RWPE2 (cell line): Measurements from ENCODE around the gene ZEB2.

Experiments used
- ATAC-seq: fragments of 200-7000 bp; cut with Tn5 transposase; 3 replicates; pipeline ENCODE4 v1.9.1; 2021; ENCODE audit warnings: low read depth
- DNase-seq: peaks from one replicate; pipeline ENCODE4 v3.0.0-alpha.2; 2020; ENCODE audit warnings: low spot score
- H3K27ac ChIP-seq: fragments of 450-650 bp; 2 replicates; pipeline ENCODE4 v1.5.1; 2017; ENCODE audit warnings: mild to moderate bottlenecking; ENCODE audit not compliant: poor library complexity, severe bottlenecking
- H3K27me3 ChIP-seq: fragments of 250-450 bp; sonication (Bioruptor Pico); 2 replicates; pipeline ENCODE4 v1.5.1; 2021; ENCODE audit warnings: mild to moderate bottlenecking, moderate library complexity; ENCODE audit not compliant: insufficient read depth, poor library complexity, severe bottlenecking
- H3K36me3 ChIP-seq: fragments of 250-450 bp; sonication (Bioruptor Pico); 2 replicates; pipeline ENCODE4 v1.5.1; 2020; ENCODE audit warnings: low read depth, mild to moderate bottlenecking, moderate library complexity
- H3K4me1 ChIP-seq: fragments of 250-450 bp; sonication (Bioruptor Pico); 2 replicates; pipeline ENCODE4 v1.5.1; 2021; ENCODE audit warnings: mild to moderate bottlenecking, moderate library complexity; ENCODE audit not compliant: insufficient read depth, poor library complexity, severe bottlenecking
- H3K4me3 ChIP-seq: fragments of 250-450 bp; sonication (Bioruptor Pico); 2 replicates; pipeline ENCODE4 v1.5.1; 2021; ENCODE audit warnings: mild to moderate bottlenecking, moderate library complexity; ENCODE audit not compliant: severe bottlenecking
- H3K9me3 ChIP-seq: fragments of 250-450 bp; sonication (Bioruptor Pico); 2 replicates; pipeline ENCODE4 v1.5.1; 2021; ENCODE audit warnings: mild to moderate bottlenecking, moderate library complexity; ENCODE audit not compliant: severe bottlenecking
- CTCF ChIP-seq: fragments of 450-650 bp; IDR thresholded peaks from one replicate; pipeline ENCODE4 v1.5.1; 2017; ENCODE audit warnings: mild to moderate bottlenecking, moderate library complexity; ENCODE audit not compliant: poor library complexity, severe bottlenecking

Gene ZEB2

GRCh38 chr2:144545787-144546186 is 25.9 kb upstream of the ZEB2 start:
- no peaks in the 10 kb centered on the region for H3K27me3 ChIP-seq
- no peaks in the 10 kb centered on the region for H3K36me3 ChIP-seq
- H3K27ac ChIP-seq = no peak overlapping the region
- no peak for TF ChIP-seq CTCF
- no peaks in the 10 kb centered on the region for H3K4me1 ChIP-seq
- H3K9me3 ChIP-seq = no peaks in the 10 kb centered on the region
- H3K4me3 ChIP-seq = no peak overlapping the region
- ATAC-seq (no peak), DNase-seq (no peak)

GRCh38 chr2:144544053-144544452 is 24.1 kb upstream of the ZEB2 start:
- no peaks in the 10 kb centered on the region for H3K4me1 ChIP-seq
- TF ChIP-seq CTCF = no peak
- H3K27ac ChIP-seq = no peak overlapping the region
- H3K27me3 ChIP-seq = no peaks in the 10 kb centered on the region
- no peaks in the 10 kb centered on the region for H3K9me3 ChIP-seq
- no peaks in the 10 kb centered on the region for H3K36me3 ChIP-seq
- DNase-seq (no peak), ATAC-seq (no peak)
- no peak overlapping the region for H3K4me3 ChIP-seq

- H3K36me3 ChIP-seq = no peaks in the 10 kb centered on the region
- no peaks in the 10 kb centered on the region for H3K4me1 ChIP-seq
- no peak for ATAC-seq
- no peaks in the 10 kb centered on the region for H3K27me3 ChIP-seq
- TF ChIP-seq CTCF = no peak
- H3K9me3 ChIP-seq = no peaks in the 10 kb centered on the region
- no peak for DNase-seq
- no peak overlapping the region for H3K4me3 ChIP-seq
- no peak overlapping the region for H3K27ac ChIP-seq
Observed at GRCh38 chr2:144541396-144541795, 21.5 kb upstream of the ZEB2 start.

- Histone ChIP-seq H3K27me3 (no peaks in the 10 kb centered on the region), H3K4me3 (no peak overlapping the region), H3K9me3 (no peaks in the 10 kb centered on the region), H3K4me1 (no peaks in the 10 kb centered on the region), H3K27ac (no peak overlapping the region), H3K36me3 (no peaks in the 10 kb centered on the region)
- no peak for TF ChIP-seq CTCF
- ATAC-seq (no peak), DNase-seq (no peak)
Observed at GRCh38 chr2:144539289-144539782, 19.4 kb upstream of the ZEB2 start.

GRCh38 chr2:144535300-144535699 is 15.4 kb upstream of the ZEB2 start:
- TF ChIP-seq CTCF = no peak

More at GRCh38 chr2:144535300-144535699, 15.4 kb upstream of the ZEB2 start:
- Histone ChIP-seq H3K27me3 (peaks cover 11% of the 10 kb centered on the region), H3K4me1 (no peaks in the 10 kb centered on the region), H3K4me3 (no peak overlapping the region), H3K9me3 (no peaks in the 10 kb centered on the region), H3K36me3 (no peaks in the 10 kb centered on the region), H3K27ac (no peak overlapping the region)
- DNase-seq (no peak), ATAC-seq (no peak)
